ENCODE measurements around the gene ESRRB.
"Not testable (repeated sequence)": the region's sequence is repeated elsewhere in the genome, so short reads cannot be mapped to it uniquely, and the experiment has no call there.

The ESRRB gene

DNA sequence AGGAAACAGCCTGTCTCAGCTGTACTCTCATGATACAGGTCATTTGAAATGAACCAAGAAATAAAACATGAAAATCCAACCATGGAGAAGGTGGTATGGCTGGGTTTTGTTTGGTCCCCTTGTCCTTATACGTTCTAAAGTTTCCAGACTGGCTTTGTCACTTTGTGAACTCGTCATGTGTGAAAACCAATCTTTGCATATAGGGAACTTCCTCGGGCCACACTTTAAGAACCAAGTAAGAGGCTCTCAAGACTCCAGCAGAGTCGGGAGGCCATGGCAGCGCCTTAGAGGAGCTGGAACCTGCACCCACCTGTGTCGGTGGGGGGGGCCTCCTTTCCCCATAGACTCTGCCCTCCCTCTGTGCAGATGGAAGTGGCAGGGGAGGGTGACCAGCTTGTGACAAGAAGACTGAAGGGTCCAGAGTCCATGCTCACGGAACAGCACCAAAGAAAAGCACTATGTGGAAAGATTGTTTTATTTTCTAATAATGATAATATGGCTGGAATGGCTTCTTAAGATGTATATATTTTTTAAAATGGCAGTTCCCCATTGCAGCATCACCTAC is 125.3 kb downstream of the ESRRB start:
- Histone ChIP-seq H3K4me1 (ENCODE audit: insufficient read depth, low read length) (no peaks in the 10 kb centered on the region), H3K27me3 (ENCODE audit: insufficient read depth, low read length) (no peaks in the 10 kb centered on the region), H2AFZ (ENCODE audit: low read depth, low read length) (no peak overlapping the region), H3K9me3 (ENCODE audit: low read length) (no peaks in the 10 kb centered on the region), H3K4me3 (ENCODE audit: low read length) (no peak overlapping the region), H3K36me3 (ENCODE audit: insufficient read depth, low read length) (no peaks in the 10 kb centered on the region)

DNA sequence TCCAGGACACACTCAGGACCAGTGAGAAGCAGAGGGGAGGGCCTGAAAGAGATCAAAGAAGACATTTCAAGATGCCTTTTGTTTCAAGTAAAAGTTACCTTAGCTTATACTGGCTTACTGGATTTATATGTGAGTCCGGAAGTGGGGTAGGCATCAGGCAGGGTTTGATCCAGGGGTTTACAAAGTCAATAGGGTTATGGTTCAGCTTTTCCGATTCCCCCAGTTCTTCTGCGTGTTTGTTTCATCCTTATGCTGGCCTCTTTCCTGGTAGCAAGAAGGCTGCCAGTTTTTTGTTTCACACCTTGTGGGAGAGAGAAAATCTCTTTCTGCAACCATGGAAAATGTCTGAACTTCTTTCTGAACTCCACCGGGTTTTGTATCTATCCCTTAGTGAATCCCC is 126.3 kb downstream of the ESRRB start:
- Histone ChIP-seq H3K4me3 (ENCODE audit: low read length) (no peak overlapping the region), H3K36me3 (ENCODE audit: insufficient read depth, low read length) (no peaks in the 10 kb centered on the region), H3K4me1 (ENCODE audit: insufficient read depth, low read length) (no peaks in the 10 kb centered on the region), H3K27me3 (ENCODE audit: insufficient read depth, low read length) (no peaks in the 10 kb centered on the region), H3K9me3 (ENCODE audit: low read length) (no peaks in the 10 kb centered on the region), H2AFZ (ENCODE audit: low read depth, low read length) (no peak overlapping the region)

DNA sequence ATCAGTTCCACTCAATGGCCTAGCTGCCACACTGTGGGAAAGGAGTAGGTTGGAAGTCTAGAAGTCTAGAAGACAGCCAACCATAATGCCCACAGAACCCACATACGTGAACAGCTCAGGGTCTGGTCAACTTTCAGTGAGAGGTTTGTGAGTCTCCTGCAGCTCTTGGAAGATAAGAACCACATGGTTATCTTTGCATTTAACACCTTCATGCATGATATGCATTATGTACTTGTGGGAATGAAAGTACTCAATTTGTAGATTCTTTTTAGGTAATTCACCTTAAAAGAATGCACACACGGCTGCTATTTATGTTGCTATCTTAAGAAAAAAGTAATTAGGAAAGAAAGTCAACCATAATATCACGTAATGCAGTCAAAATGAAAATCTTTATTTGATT is 126.7 kb downstream of the ESRRB start:
- H3K9me3 ChIP-seq (ENCODE audit: low read length): no peaks in the 10 kb centered on the region
- H3K27me3 ChIP-seq (ENCODE audit: insufficient read depth, low read length): no peaks in the 10 kb centered on the region
- no peak overlapping the region for H2AFZ ChIP-seq (ENCODE audit: low read depth, low read length)
- no peaks in the 10 kb centered on the region for H3K4me1 ChIP-seq (ENCODE audit: insufficient read depth, low read length)
- no peaks in the 10 kb centered on the region for H3K36me3 ChIP-seq (ENCODE audit: insufficient read depth, low read length)
- H3K4me3 ChIP-seq (ENCODE audit: low read length): no peak overlapping the region

GRCh38 chr14:76509311-76509710 is 133.4 kb downstream of the ESRRB start:
- Histone ChIP-seq H2AFZ (ENCODE audit: low read depth, low read length) (no peak overlapping the region), H3K4me1 (ENCODE audit: insufficient read depth, low read length) (no peaks in the 10 kb centered on the region), H3K4me3 (ENCODE audit: low read length) (no peak overlapping the region), H3K27me3 (ENCODE audit: insufficient read depth, low read length) (no peaks in the 10 kb centered on the region), H3K9me3 (ENCODE audit: low read length) (no peaks in the 10 kb centered on the region), H3K36me3 (ENCODE audit: insufficient read depth, low read length) (no peaks in the 10 kb centered on the region)

DNA sequence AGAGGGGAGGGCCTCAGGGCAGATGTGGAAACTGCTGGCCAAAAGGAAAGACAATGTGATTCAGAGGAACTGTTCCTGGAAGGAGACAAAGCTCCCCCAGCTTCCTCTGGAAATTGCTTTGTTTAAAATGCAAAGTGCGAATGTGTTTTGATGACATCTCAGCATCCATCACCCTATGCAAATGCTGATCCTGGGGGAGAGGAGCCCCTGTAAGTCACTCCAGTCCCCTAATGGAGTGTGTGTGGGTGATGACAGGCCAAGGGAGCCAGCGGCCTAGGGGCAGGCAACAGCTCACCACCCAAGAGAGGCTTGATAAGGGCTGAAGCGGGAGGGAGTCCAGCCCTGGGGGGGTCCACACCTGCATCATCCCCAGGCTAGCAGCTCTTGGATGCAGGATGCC is 134.2 kb downstream of the ESRRB start:
- no peaks in the 10 kb centered on the region for H3K27me3 ChIP-seq (ENCODE audit: insufficient read depth, low read length)
- H3K36me3 ChIP-seq (ENCODE audit: insufficient read depth, low read length): no peaks in the 10 kb centered on the region
- H3K9me3 ChIP-seq (ENCODE audit: low read length): no peaks in the 10 kb centered on the region
- H3K4me3 ChIP-seq (ENCODE audit: low read length): no peak overlapping the region
- no peak overlapping the region for H2AFZ ChIP-seq (ENCODE audit: low read depth, low read length)
- no peaks in the 10 kb centered on the region for H3K4me1 ChIP-seq (ENCODE audit: insufficient read depth, low read length)

- no peaks in the 10 kb centered on the region for H3K9me3 ChIP-seq (ENCODE audit: low read length)
- no peak overlapping the region for H3K4me3 ChIP-seq (ENCODE audit: low read length)
- H2AFZ ChIP-seq (ENCODE audit: low read depth, low read length): no peak overlapping the region
- no peaks in the 10 kb centered on the region for H3K36me3 ChIP-seq (ENCODE audit: insufficient read depth, low read length)
- no peaks in the 10 kb centered on the region for H3K27me3 ChIP-seq (ENCODE audit: insufficient read depth, low read length)
- H3K4me1 ChIP-seq (ENCODE audit: insufficient read depth, low read length): no peaks in the 10 kb centered on the region
These were observed 138.5 kb downstream of the ESRRB start for GRCh38 chr14:76514213-76514998.

DNA sequence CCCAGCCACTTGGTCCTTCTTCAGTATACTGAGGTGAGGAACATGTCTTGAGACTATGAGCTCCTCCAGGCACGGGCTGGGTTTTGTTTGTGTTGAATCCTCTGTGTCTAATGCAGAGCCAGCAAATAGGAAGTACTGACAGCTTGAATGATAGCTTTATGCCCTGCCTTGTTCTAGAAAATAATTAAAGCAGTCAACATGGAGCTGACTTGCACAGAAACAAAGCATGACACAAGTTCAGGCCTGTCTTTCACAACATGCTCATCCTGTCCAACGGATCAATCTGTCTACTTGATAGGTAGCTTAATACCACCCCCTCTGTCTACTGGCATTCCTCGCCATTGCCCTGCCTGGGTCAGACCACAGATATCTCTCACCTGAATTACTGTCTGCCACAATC is 140.9 kb downstream of the ESRRB start:
- no peaks in the 10 kb centered on the region for H3K36me3 ChIP-seq (ENCODE audit: insufficient read depth, low read length)
- H2AFZ ChIP-seq (ENCODE audit: low read depth, low read length): no peak overlapping the region
- no peaks in the 10 kb centered on the region for H3K27me3 ChIP-seq (ENCODE audit: insufficient read depth, low read length)

DNA sequence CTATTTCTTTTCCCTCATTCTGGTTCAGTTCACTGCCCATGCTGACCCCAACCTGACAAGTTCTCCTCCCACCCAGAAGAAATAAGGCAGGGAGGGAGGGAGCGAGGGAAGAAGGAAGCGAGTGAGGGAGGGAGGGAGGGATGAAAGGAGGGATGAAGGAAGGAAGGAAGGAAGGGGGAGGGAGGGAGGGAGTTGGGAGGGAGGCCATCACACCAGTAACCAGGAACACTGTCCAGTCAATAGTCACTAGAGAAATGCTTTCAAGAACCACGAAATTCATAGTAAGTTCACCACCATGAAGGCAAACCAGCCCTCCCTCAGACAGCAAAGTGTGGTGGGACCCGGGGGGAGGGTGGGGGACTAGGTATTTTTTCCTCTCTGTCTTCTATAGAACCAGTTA is 142.4 kb downstream of the ESRRB start:
- Histone ChIP-seq H2AFZ (ENCODE audit: low read depth, low read length) (no peak overlapping the region), H3K4me1 (ENCODE audit: insufficient read depth, low read length) (no peaks in the 10 kb centered on the region), H3K4me3 (ENCODE audit: low read length) (no peak overlapping the region), H3K36me3 (ENCODE audit: insufficient read depth, low read length) (no peaks in the 10 kb centered on the region), H3K27me3 (ENCODE audit: insufficient read depth, low read length) (no peaks in the 10 kb centered on the region), H3K9me3 (ENCODE audit: low read length) (no peaks in the 10 kb centered on the region)

More for the DNA sequence above, 140.9 kb downstream of the ESRRB start:
- no peaks in the 10 kb centered on the region for H3K4me1 ChIP-seq (ENCODE audit: insufficient read depth, low read length)
- H3K9me3 ChIP-seq (ENCODE audit: low read length): no peaks in the 10 kb centered on the region
- H3K4me3 ChIP-seq (ENCODE audit: low read length): no peak overlapping the region

GRCh38 chr14:76525106-76525821 is 149.3 kb downstream of the ESRRB start:
- no peak overlapping the region for H3K4me3 ChIP-seq (ENCODE audit: low read length)
- no peaks in the 10 kb centered on the region for H3K36me3 ChIP-seq (ENCODE audit: insufficient read depth, low read length)
- H3K9me3 ChIP-seq (ENCODE audit: low read length): no peaks in the 10 kb centered on the region
- no peaks in the 10 kb centered on the region for H3K27me3 ChIP-seq (ENCODE audit: insufficient read depth, low read length)
- peak overlapping the region; percentile 29 for H2AFZ ChIP-seq (ENCODE audit: low read depth, low read length)
- H3K4me1 ChIP-seq (ENCODE audit: insufficient read depth, low read length): peaks cover 9% of the 10 kb centered on the region

DNA sequence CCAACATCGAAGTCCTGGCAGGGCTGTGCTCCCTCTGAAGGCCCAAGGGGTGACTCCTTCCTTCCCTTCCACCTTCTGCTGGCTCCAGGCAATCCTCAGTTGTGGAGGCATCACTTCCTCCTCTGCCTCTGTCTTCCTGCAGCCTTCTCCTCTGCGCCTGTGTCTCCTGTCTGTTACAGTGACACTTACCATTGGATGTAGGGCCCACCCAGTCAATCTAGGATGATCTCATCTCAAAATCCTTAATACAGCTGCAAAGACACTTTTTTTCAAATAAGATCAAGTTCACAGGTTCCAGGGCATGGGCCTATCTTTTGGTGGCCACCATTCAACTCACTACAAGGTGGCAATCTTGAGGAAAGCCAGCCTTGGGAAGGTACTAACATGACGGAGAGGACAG is 155.1 kb downstream of the ESRRB start:
- no peaks in the 10 kb centered on the region for H3K4me1 ChIP-seq (ENCODE audit: insufficient read depth, low read length)
- no peaks in the 10 kb centered on the region for H3K9me3 ChIP-seq (ENCODE audit: low read length)
- no peak overlapping the region for H2AFZ ChIP-seq (ENCODE audit: low read depth, low read length)
- no peaks in the 10 kb centered on the region for H3K27me3 ChIP-seq (ENCODE audit: insufficient read depth, low read length)
- H3K4me3 ChIP-seq (ENCODE audit: low read length): no peak overlapping the region
- no peaks in the 10 kb centered on the region for H3K36me3 ChIP-seq (ENCODE audit: insufficient read depth, low read length)

DNA sequence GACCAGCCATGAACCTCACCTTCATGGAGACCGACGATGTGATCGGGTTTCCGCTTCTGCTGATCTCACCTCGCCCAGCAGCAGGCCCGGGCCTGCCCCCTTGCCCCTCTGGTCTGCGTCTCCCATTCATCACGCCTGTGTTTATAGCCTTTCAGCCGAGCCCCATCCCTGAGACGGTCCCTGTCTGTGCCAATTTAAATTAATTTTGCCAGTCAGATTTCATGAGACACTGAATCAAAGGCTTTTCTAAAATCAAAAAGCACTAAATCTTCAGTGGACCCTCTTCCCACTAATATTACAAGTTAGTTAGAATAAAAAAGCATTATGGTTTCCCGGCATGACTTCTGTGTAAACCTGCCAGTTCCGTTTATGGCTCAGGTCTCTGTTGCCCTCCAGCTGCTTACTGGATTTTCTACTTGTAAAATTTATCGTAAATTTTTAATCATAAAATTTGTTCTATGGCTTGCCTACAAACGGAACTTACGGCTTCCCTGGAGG is 155.9 kb downstream of the ESRRB start:
- Histone ChIP-seq H3K27me3 (ENCODE audit: insufficient read depth, low read length) (no peaks in the 10 kb centered on the region), H3K4me3 (ENCODE audit: low read length) (no peak overlapping the region), H3K36me3 (ENCODE audit: insufficient read depth, low read length) (no peaks in the 10 kb centered on the region), H3K9me3 (ENCODE audit: low read length) (no peaks in the 10 kb centered on the region), H3K4me1 (ENCODE audit: insufficient read depth, low read length) (no peaks in the 10 kb centered on the region), H2AFZ (ENCODE audit: low read depth, low read length) (no peak overlapping the region)

GRCh38 chr14:76536636-76537035 is 160.7 kb downstream of the ESRRB start:
- not testable (repeated sequence) for H3K27me3 ChIP-seq (ENCODE audit: insufficient read depth, low read length); H3K4me3 ChIP-seq (ENCODE audit: low read length); H2AFZ ChIP-seq (ENCODE audit: low read depth, low read length); H3K36me3 ChIP-seq (ENCODE audit: insufficient read depth, low read length); H3K4me1 ChIP-seq (ENCODE audit: insufficient read depth, low read length); H3K9me3 ChIP-seq (ENCODE audit: low read length)

DNA sequence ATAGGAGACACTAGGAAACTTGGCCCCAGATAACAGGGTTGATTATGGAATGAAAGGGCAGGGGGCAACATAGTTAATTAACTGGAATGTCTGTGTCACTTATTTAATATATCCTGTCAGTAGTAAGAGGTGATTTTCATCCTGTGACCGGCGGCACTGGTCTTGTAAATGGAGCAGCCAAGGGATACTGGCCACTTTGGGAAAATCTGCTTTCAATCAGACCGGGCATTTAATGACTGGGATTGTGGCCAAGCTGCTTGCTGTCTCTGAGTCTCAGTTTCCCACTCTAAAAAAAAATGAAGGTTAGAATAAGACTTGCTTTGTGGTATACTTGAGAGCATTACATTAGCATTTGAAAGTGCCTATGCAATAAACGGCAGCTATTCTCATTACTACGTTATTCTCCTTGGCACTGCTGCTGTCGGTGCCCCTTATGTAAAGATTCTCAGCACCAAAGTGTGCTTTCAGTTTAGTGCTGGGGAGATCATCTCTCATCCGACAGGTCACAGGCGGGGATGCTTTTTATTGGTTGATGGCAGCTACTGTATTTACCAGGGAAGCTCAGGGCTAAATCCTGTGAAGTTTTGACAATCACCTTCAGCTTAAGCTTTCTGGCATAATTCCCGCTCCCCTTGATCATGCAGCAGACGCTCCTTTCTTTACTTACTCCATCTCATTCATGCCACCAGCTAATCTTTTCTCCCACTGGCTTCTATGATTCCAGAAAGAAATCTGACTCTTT is 162.1 kb downstream of the ESRRB start:
- Histone ChIP-seq H2AFZ (ENCODE audit: low read depth, low read length) (no peak overlapping the region), H3K36me3 (ENCODE audit: insufficient read depth, low read length) (no peaks in the 10 kb centered on the region), H3K4me1 (ENCODE audit: insufficient read depth, low read length) (no peaks in the 10 kb centered on the region), H3K4me3 (ENCODE audit: low read length) (no peak overlapping the region), H3K9me3 (ENCODE audit: low read length) (no peaks in the 10 kb centered on the region), H3K27me3 (ENCODE audit: insufficient read depth, low read length) (no peaks in the 10 kb centered on the region)

All from neuron (in vitro differentiated cells).